Activated naive CD4-positive, alpha-beta T cell treated with Interleukin-2 at 50 U/mL for 16 hours (primary cell): Measurements from ENCODE around the gene TMEM255B.

ENCODE experiments used
- DNase-seq: peaks from one replicate; pipeline ENCODE4 v3.0.0-alpha.2; 2020

Gene TMEM255B

DNA sequence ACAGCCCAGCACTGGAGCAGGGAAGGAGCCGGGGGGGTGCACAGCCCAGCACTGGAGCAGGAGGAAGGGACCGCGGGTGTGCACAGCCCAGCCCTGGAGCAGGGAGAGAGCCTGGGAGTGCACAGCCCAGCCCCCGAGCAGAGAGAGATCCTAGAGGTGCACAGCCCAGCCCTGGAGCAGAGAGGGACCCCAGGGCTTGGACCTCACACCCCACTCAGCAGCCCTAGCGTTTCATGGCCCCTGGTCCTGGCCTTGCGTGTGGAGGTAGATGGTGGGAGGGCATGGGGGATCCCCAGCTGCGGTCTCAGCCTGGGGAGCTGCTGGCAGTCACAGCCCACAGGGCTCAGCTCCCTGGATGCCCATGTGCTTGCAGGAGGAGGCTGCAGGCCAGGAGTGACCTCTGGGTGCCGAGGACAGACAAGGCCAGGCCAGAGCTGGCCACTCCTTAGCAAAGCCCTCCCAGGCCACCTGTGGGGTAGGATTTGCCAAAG is 79.7 kb downstream of the TMEM255B start:
- DNase-seq, result no peak

GRCh38 chr13:113839536-113840204 is 80.6 kb downstream of the TMEM255B start:
- no peak for DNase-seq

DNA sequence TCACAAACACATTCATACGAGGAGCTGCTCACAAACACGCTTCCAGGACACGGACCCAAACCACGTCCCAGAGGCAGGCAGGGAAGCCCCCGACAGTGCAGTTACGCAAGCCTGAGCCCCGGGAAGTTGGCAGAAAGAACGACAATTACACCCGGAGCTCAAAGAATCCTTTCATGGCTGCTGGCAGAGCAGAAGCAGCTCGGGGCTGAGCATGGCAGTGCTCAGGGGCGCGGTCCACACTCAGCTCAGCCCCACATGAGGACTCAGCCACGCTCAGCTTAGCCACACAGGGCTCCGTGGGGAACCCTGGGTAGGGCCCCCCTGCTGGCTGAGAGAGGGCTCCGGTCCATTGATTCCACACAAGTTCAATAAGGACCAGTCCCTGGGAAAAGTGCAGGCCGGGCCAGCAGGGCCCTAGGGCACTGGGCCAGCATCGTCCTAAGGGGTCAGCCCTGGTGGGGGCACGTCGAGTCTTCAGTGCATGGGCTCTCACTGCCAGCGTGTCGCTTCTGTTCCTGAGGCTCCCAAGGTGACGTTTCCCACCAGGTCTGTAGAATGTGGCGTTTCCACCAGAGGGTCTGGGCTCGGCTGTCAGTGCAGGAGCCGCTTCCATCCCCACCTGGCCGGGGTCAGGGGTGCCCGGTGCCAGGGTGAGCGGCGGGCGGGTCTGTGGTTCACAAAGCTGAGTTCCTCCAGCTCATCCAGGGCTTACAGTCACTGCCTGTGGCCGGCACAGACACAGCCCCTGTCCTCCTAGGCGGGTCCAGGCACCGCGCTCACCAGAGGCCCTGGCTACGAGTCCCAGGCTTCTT is 81.7 kb downstream of the TMEM255B start:
- no peak for DNase-seq

- DNase-seq, result no peak
Measured at GRCh38 chr13:113841353-113841650, 82.3 kb downstream of the TMEM255B start.

DNA sequence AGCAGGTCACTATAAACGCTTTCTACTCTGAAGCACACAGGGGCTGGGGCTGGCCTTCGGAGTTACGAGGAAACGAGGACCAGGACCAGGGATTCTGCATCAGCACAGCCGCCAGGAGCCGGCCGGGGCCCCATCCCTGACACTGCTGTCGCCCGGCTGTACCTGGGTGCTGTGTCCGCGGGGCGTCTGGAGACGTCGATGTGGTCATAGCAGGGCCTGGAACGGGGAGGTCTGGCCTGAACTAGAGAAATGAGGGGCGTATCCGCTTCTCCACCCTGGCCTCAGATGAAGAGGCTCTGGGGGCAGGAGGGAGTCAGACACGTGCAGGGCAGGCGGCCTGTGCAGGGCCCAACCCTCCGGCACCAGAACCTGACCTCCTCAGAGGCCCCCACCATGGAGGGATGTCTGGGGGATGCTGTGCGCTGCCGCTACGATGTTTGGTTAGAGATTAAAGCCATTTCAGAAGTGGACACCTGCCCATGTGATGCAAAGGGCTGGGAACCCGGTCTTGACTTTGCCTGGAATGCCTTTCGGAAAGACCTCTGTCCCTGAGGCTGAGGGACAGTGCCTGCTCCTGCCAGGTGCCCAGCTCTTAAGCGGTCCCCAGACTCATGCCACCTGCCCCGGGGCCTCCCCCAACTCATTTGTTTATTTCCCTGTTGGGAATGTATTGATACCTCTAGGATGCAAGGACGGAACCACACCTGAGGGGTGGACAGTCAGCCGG is 83.5 kb downstream of the TMEM255B start:
- DNase-seq, result no peak

DNA sequence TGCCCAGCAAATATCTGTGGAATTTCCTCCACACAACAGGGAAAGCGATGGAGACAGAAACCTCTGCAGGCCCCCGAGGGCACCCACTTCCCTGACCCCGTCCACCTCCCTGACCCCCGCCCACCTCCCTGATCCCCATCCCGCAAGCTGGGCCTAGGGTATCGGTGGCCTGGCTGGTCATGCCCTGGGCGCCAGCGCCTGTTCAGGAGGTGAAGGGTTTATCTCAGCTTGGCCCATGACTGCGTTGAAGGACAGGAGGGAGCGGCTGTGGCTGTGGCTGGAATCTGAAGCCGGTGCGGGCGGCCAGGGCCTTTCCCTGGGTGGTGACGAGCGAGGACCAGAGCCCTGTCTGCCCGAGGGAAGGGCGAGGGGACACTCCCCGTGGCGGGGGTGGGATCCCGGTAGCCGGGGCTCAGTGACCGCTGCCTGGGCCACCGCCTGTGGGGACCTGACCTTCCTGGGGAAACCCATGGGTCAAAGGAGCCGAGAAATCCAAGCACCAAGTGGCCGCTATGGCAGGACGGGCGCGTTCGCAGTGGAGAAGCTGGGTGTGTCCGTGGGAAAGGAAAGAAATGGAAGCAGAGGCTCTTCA is 84.1 kb downstream of the TMEM255B start:
- DNase-seq, result no peak

DNA sequence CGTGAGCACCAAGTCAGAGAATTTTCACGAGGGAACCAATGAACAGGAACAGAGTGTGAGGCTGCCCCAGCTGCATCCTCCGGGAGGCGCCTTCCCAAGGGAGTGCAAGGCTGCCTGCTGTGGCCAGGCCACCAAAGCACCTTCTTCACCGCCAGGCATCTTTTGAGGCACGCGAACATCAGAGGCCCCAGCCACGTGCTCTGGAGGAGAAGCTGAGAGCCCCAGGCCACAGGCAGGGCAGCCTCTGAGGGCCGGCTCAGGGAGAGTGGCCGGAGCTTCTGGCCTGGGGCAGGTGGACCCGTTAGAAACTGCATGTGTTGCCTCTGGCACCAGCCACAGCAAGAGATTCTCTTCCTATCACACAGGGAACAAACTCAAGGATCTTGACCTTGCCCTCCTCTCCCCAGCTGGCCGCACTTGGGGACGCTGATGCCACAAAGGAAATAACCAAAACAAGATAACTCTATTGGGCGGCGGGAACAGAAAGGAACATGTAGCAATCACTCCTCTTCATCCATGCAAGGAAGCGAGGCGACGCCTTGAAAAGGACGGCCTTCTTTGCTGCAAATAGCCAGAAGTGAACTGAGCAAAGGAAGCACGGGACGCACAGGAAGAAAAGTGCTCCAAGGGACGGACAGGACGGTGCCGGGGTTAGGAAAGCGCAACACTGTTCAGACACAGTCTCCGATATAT is 85.0 kb downstream of the TMEM255B start:
- no peak for DNase-seq

GRCh38 chr13:113845055-113845454 is 86.0 kb downstream of the TMEM255B start:
- no peak for DNase-seq

DNA sequence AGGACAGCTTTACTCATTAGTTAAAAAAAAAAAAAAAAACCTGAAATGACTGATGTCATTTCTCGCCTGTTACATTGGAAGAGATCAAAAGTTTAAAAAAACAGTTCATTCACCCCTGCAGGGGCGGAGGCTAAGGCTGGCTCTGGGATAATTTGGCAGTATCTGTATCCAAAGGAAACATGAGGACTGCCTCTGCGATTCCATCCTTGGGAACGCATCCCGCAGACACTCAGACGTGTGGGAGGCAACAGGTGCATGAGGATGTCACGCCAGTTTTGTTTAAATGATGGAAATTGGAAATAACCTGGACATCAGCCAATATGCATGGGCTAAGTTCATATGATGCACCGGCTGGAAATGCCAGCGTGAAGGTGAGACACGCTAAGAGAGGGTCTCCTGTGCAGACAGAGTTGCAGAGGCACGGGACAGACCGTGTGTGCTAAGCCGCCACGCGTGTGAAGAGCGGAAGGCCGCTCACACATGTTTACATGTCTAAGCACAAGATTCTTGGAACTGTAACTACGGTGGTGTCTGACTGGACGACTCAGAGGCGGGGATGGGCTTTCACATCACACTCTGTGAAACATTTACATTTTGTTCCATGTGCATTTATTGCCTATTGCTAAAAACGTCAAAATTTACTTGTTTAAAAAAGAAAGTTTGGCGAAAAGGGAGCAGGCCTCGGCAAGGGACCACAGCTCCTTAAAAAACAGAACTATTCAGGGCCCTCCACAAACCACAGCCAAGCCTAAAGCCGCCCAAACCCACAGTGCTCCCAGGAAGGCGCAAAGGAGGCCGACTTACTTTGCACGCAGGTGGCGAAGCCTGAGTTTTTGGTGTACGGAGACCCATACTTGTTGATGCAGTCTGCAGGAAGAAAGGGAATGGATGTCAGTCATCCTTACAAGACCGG is 87.0 kb downstream of the TMEM255B start:
- no peak for DNase-seq

DNA sequence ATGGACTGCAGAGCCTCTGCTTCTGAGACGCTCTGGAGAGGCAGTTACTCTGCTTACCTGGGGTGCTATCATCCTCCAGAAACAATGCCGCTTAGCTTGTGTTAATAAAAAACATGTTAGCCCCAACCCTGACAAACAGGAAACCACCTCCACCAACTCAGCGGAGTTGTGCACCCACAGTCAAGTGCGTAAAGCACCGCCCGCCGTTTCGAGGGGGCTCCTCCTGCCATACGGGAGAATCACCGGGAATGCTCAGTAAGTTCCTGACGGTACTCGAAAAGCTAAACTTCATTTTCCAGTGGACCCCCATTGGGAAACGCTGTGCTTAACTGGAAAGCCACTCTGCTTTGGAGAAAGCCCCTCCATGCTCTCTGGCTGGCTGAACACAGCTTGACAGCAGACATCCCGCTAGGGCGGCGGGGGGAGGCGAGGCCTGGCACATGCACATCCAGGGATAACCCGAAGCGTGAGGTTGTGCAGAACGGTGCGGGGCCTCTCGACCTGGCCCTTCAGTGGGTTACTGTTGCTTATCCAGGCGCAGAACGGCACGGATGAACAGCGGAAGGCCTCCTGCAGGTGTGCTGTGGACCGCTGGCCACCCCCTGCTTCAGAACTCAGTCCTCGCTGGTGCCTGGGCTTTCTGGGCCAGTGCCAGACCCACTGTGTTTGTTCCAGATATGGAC is 87.8 kb downstream of the TMEM255B start:
- peak; percentile 24 for DNase-seq

DNA sequence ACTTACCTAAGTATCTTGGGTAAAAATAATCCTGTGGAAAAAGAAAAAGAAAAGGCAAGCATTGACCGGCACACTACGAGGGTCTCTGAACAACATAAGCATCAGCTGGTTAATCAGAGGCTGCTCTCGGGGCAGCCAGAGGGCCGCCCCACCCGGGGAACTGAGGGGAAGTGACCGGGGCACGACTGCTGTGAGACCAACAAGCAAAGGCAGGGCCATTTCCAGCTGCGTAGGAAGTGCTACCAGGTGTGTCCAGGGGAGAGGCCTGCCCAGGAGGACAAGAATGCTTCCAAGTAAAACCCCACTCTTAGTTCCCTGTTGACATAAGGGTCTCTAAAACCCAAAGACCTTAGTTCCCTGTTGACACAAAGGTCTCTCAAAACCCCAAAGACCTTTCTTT is 89.0 kb downstream of the TMEM255B start:
- no peak for DNase-seq

- DNase-seq, result no peak
Measured at GRCh38 chr13:113848431-113849260, 89.6 kb downstream of the TMEM255B start.

- no peak for DNase-seq
Measured at GRCh38 chr13:113849546-113849945, 90.5 kb downstream of the TMEM255B start.

GRCh38 chr13:113849981-113850721 is 91.1 kb downstream of the TMEM255B start:
- DNase-seq, result no peak

- DNase-seq, result no peak
Measured at GRCh38 chr13:113850722-113851479, 91.9 kb downstream of the TMEM255B start.

DNA sequence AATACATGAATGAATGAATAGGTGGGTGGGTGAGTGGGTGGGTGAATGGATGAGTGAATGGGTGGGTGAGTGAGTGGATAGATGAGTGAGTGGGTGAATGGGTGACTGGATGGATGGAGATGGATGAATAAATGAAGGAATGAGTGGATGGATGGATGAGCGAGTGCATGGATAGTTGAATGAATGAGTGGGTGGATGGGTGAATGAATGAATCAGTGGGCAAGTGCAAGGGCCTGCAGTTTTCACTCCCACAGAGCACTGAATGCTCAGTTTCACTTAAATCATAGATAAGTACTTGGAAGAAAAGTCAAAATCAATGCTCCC is 92.4 kb downstream of the TMEM255B start:
- DNase-seq, result no peak

- DNase-seq, result no peak
Measured at GRCh38 chr13:113851826-113852535, 93.0 kb downstream of the TMEM255B start.
